Testis (tissue), 2 donors: ENCODE data around the gene NEUROD2.

Source experiments
- CTCF ChIP-seq, 3 experiments: fragments of 450-650 bp in 2 of 3; fragments of 200-600 bp in 1 of 3; sonication (generic) in 1 of 3; IDR thresholded peaks; one replicate each; pipeline ENCODE4 v1.5.1; 2016 to 2019; ENCODE audit warnings: antibody characterized with exemption in 3 of 3, mild to moderate bottlenecking in 2 of 3, moderate library complexity in 1 of 3
- POLR2A ChIP-seq: fragments of 450-650 bp; IDR thresholded peaks from one replicate; pipeline ENCODE4 v1.6.1; 2017; ENCODE audit warnings: antibody characterized with exemption, mild to moderate bottlenecking, moderate library complexity

- no peak for TF ChIP-seq CTCF (IDR thresholded peaks at IDR 0.05)
- TF ChIP-seq POLR2A: no peak
Observed at GRCh38 chr17:39635614-39636176, 28.0 kb upstream of the NEUROD2 start.
